OCI-LY3 (cell line): Measurements from ENCODE around the gene NIPBL.
"Not testable (repeated sequence)": the region's sequence is repeated elsewhere in the genome, so short reads cannot be mapped to it uniquely, and the experiment has no call there.

Source experiments
- EZH2phosphoT487 ChIP-seq: fragments of 200-600 bp; shearing (Covaris generic); IDR thresholded peaks from 2 replicates; pipeline ENCODE4 v1.6.1; 2018; ENCODE audit warnings: antibody characterized with exemption, mixed run types, low read depth
- TF ChIP-seq, protein P1 (sequence below): fragments of 200-600, 300-600 bp; sonication (generic); IDR thresholded peaks from 2 replicates; pipeline ENCODE4 v1.5.1; 2014; ENCODE audit warnings: antibody characterized with exemption, low read length, low read depth

DNA sequence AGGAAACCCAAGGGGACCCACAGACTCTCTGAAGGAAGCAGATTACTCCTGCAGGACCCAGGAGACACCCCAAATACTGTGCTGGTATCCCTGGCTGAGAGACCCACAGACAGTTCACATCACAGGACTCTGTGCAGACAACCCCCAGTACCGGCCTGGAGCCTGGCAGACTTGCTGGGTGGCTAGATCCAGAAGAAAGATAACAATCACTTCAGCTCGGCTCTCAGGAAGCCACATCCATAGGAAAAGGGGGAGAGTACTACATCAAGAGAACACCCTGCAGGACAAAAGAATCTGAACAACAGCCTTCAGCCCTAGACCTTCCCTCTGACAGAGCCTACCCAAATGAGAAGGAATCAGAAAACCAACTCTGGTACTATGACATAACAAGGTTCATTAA is 206.4 kb downstream of the NIPBL start:
- not testable (repeated sequence) for TF ChIP-seq EZH2phosphoT487
- TF ChIP-seq, protein P1, sequence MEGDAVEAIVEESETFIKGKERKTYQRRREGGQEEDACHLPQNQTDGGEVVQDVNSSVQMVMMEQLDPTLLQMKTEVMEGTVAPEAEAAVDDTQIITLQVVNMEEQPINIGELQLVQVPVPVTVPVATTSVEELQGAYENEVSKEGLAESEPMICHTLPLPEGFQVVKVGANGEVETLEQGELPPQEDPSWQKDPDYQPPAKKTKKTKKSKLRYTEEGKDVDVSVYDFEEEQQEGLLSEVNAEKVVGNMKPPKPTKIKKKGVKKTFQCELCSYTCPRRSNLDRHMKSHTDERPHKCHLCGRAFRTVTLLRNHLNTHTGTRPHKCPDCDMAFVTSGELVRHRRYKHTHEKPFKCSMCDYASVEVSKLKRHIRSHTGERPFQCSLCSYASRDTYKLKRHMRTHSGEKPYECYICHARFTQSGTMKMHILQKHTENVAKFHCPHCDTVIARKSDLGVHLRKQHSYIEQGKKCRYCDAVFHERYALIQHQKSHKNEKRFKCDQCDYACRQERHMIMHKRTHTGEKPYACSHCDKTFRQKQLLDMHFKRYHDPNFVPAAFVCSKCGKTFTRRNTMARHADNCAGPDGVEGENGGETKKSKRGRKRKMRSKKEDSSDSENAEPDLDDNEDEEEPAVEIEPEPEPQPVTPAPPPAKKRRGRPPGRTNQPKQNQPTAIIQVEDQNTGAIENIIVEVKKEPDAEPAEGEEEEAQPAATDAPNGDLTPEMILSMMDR, result not testable (repeated sequence)
